A549 treated with dexamethasone at 1 μM for 4 hours (cell line): Measurements from ENCODE around the gene KYNU. TPM values are rescaled to one million over a fixed set of nuclear protein-coding genes. Genes with fewer than 3 reads are reported as not detected.

ENCODE experiments used
- total RNA-seq: library from RNA; stranded (reverse); fragments of 200-300 nt; extraction: Qiagen RNA extraction; gene quantifications from 5 replicates; pipeline ENCODE4 v1.2.3, GENCODE V29; 2022

The KYNU gene
- total RNA-seq, result 220 to 265 TPM (median 257 TPM) in 5 replicates

DNA sequence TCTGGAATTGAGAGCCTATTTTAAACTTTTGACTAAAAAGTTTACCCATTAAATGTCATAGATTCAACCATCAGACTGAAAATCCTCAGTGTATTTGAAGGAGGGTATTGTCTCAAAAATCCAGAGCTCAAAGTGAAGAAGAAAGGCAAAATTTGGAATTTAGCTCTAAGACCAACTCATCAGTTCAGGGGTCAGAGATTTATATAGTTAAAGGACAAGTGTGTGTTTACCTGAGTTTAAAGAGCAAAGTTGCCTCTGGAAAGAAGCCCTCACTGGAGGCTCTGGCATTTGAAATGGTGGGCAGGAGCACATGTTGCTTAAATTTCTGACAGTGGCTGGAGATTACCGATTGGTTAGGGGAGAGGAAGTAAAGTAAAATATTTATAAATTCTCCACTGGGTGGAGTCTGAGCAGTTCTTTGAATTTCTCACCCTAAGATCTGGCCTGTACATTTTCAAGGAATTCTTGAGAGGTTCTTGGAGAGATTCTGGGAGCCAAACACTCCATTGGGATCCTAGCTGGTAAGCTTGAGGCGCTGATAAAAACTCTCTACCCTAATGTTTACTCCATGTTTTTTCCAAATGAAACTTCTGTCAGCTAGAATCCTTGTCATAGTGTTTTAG, at the start of gene KYNU:
TSS of gene KYNU (plus strand) at position 449 of the 623 bp plus-strand sequence. CDS start 7,704 bp downstream, outside the sequence.

